A549 (cell line): ENCODE measurements around the gene ADAMTS16. TPM values are rescaled to one million over a fixed set of nuclear protein-coding genes. Genes with fewer than 3 reads are reported as not detected.

Experiments
- ATAC-seq, 2 experiments: fragments of 200-7000 bp in 1 of 2; fragments of >200 bp in 1 of 2; cut with Nextera tagmentation in 1 of 2; cut with Tn5 transposase in 1 of 2; 3 replicates each; pipeline versions ENCODE4 v1.8.0 to v1.9.1; 2018 to 2020; ENCODE audit warnings: mild to moderate bottlenecking in 1 of 2, moderate library complexity in 1 of 2
- CTCF ChIA-PET: fragments of 300-600 bp; sonication (Branson Sonifier 250); formaldehyde crosslinking; extraction: SDS; loops from one replicate; lab custom pipeline; 2021; ENCODE audit warnings: antibody characterized with exemption, inconsistent platforms; lab: Yijun Ruan, JAX
- POLR2A ChIA-PET: fragments of 350-600 bp; formaldehyde crosslinking; extraction: SDS; loops from one replicate; lab custom pipeline; 2021; ENCODE audit warnings: antibody characterized with exemption, inconsistent platforms; lab: Yijun Ruan, JAX
- DNase-seq, 2 experiments: peaks; one replicate each; pipeline versions ENCODE4 v3.0.0 to v3.0.0-alpha.2; 2011 to 2016; ENCODE audit warnings: low read depth in 1 of 2, low spot score in 1 of 2
- FAIRE-seq: peaks from 2 replicates; lab custom pipeline; 2011; peaks lifted over from hg19 to GRCh38; lab: Jason Lieb, UNC
- H3K27ac ChIP-seq, 2 experiments: fragments of >200 bp; sonication (Bioruptor Twin); formaldehyde crosslinking; 3 replicates each; pipeline ENCODE4 v1.5.1; 2016 to 2017
- H3K4me1 ChIP-seq: fragments of >200 bp; sonication (Bioruptor Twin); formaldehyde crosslinking; 3 replicates; pipeline ENCODE4 v1.6.1; 2016
- H3K4me2 ChIP-seq: fragments of >200 bp; sonication (Bioruptor Twin); formaldehyde crosslinking; 3 replicates; pipeline ENCODE4 v1.6.1; 2016
- H3K4me3 ChIP-seq: fragments of >200 bp; sonication (Bioruptor Twin); formaldehyde crosslinking; 3 replicates; pipeline ENCODE4 v1.5.1; 2016
- H3K9me3 ChIP-seq: fragments of >200 bp; sonication (Bioruptor Twin); formaldehyde crosslinking; 3 replicates; pipeline ENCODE4 v1.6.1; 2016
- ATOH8 ChIP-seq: fragments of 250-450 bp; sonication (Bioruptor Pico); IDR thresholded peaks from 2 replicates; pipeline ENCODE4 v1.5.0; 2020; ENCODE audit warnings: low read depth, mild to moderate bottlenecking, moderate library complexity
- BHLHE40 ChIP-seq: IDR thresholded peaks from 2 replicates; pipeline ENCODE4 v1.6.1; 2012; ENCODE audit warnings: low read depth, low read length, inconsistent platforms
- CTCF ChIP-seq: fragments of >200 bp; sonication (Bioruptor Twin); formaldehyde crosslinking; IDR thresholded peaks from 3 replicates; pipeline ENCODE4 v1.5.1; 2016
- FOSB ChIP-seq: fragments of 250-450 bp; sonication (Bioruptor Pico); IDR thresholded peaks from 2 replicates; pipeline ENCODE4 v1.5.0; 2020; ENCODE audit warnings: mild to moderate bottlenecking, moderate library complexity
- HDAC2 ChIP-seq: fragments of 200-600 bp; sonication (generic); IDR thresholded peaks from 2 replicates; pipeline ENCODE4 v1.6.1; 2016
- HOXB5 ChIP-seq: fragments of 250-450 bp; sonication (Bioruptor Pico); IDR thresholded peaks from 2 replicates; pipeline ENCODE4 v1.5.0; 2020; ENCODE audit warnings: mild to moderate bottlenecking, moderate library complexity
- JUNB ChIP-seq: fragments of >200 bp; sonication (Bioruptor Twin); formaldehyde crosslinking; IDR thresholded peaks from 2 replicates; pipeline ENCODE4 v1.6.1; 2016
- MAFK ChIP-seq: fragments of 450-650 bp; IDR thresholded peaks from 2 replicates; pipeline ENCODE4 v1.6.1; 2014; ENCODE audit not compliant: partially characterized antibody
- MAX ChIP-seq: IDR thresholded peaks from 2 replicates; pipeline ENCODE4 v1.6.1; 2012
- MAZ ChIP-seq: fragments of 150-350 bp; IDR thresholded peaks from 2 replicates; pipeline ENCODE4 v1.6.1; 2014; ENCODE audit warnings: antibody characterized with exemption, low read depth, low read length, borderline replicate concordance
- NPAS2 ChIP-seq: fragments of 250-450 bp; sonication (Bioruptor Pico); IDR thresholded peaks from 2 replicates; pipeline ENCODE4 v1.8.0; 2022; ENCODE audit warnings: mild to moderate bottlenecking, moderate library complexity, borderline replicate concordance
- POLR2A ChIP-seq: IDR thresholded peaks from 2 replicates; pipeline ENCODE4 v1.6.1; 2012; ENCODE audit warnings: mild to moderate bottlenecking, low read length
- RCOR1 ChIP-seq: fragments of 150-350 bp; IDR thresholded peaks from 2 replicates; pipeline ENCODE4 v1.6.1; 2014; ENCODE audit warnings: antibody characterized with exemption, low read length, low read depth
- SREBF2 ChIP-seq: fragments of 450-650 bp; IDR thresholded peaks from 2 replicates; pipeline ENCODE4 v1.6.1; 2014; ENCODE audit warnings: mild to moderate bottlenecking, moderate library complexity
- TFCP2L1 ChIP-seq: fragments of 250-450 bp; sonication (Bioruptor Pico); IDR thresholded peaks from 2 replicates; pipeline ENCODE4 v1.5.0; 2021; ENCODE audit warnings: mild to moderate bottlenecking
- ZC3H11A ChIP-seq: fragments of 450-650 bp; IDR thresholded peaks from 2 replicates; pipeline ENCODE4 v1.6.1; 2014; ENCODE audit warnings: antibody characterized with exemption, mild to moderate bottlenecking
- ZFP36 ChIP-seq: fragments of 450-650 bp; IDR thresholded peaks from 2 replicates; pipeline ENCODE4 v1.6.1; 2014; ENCODE audit warnings: borderline replicate concordance; ENCODE audit not compliant: partially characterized antibody
- ZSCAN20 ChIP-seq: fragments of 250-450 bp; sonication (Bioruptor Pico); IDR thresholded peaks from 2 replicates; pipeline ENCODE4 v1.8.0; 2022; ENCODE audit warnings: mild to moderate bottlenecking, moderate library complexity
- WGBS: methylation state at CpG from one replicate; pipeline ENCODE4 v1.1.6; 2017; ENCODE audit errors: missing lambda C conversion rate; 5-methylcytosine and 5-hydroxymethylcytosine counted together
- polyA plus RNA-seq, 4 experiments: library from polyadenylated mRNA; depleted of rRNA in 3 of 4; stranded (reverse); fragments of >200 nt; fragmentation: RNase III in 1 of 4; extraction: RNeasy Plus Mini Kit Qiagen cat#74134 plus additional on column Dnase treatment in 1 of 4; gene quantifications; 2 replicates in 3 of 4; 3 replicates in 1 of 4; pipeline ENCODE4 v1.2.3, GENCODE V29; 2011 to 2017
- TF ChIP-seq, protein P1 (sequence below): IDR thresholded peaks from 2 replicates; pipeline ENCODE4 v1.6.1; 2012; ENCODE audit warnings: low read depth, borderline replicate concordance
- TF ChIP-seq, protein P2 (sequence below): IDR thresholded peaks from 2 replicates; pipeline ENCODE4 v1.6.1; 2012
- TF ChIP-seq, protein P3 (sequence below): fragments of 450-650 bp; IDR thresholded peaks from 2 replicates; pipeline ENCODE4 v1.6.1; 2014; ENCODE audit warnings: antibody characterized with exemption

The ADAMTS16 gene
- polyA plus RNA-seq, 2 of the 4 experiments (the other 2 are of a cell fraction) = 0.71 to 1.0 TPM

DNA sequence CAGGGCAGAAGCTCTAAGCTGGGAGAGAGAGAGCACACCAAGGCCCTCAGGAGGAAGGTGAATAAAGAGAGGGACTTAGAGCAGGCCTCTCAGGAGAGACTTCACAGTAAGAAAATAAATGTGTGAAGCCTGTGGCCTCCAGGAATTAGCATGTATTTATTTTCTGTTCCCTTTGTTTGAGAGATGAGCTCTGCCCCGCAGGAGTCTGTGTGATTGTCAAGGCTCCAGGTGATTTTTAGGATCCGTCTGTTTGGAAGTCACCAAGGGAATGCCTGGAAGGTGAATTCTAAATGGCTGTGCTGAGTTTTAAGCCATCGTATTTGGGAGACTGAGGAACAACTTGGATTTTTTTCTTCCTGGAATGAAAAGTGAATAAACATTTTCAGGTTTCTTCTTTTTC, 174.0 kb downstream of the ADAMTS16 start:
- TF ChIP-seq, protein P1, sequence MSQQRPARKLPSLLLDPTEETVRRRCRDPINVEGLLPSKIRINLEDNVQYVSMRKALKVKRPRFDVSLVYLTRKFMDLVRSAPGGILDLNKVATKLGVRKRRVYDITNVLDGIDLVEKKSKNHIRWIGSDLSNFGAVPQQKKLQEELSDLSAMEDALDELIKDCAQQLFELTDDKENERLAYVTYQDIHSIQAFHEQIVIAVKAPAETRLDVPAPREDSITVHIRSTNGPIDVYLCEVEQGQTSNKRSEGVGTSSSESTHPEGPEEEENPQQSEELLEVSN = no peak
- TF ChIP-seq HOXB5 (CRISPR knock-in tag) = no peak
- no peak for TF ChIP-seq MAZ
- TF ChIP-seq SREBF2 = no peak
- no peak for TF ChIP-seq ATOH8 (CRISPR knock-in tag)
- no peak for TF ChIP-seq MAX
- TF ChIP-seq MAFK = no peak
- TF ChIP-seq NPAS2 (CRISPR knock-in tag) = no peak
- TF ChIP-seq ZSCAN20 = no peak
- TF ChIP-seq JUNB = no peak
- TF ChIP-seq, protein P2, sequence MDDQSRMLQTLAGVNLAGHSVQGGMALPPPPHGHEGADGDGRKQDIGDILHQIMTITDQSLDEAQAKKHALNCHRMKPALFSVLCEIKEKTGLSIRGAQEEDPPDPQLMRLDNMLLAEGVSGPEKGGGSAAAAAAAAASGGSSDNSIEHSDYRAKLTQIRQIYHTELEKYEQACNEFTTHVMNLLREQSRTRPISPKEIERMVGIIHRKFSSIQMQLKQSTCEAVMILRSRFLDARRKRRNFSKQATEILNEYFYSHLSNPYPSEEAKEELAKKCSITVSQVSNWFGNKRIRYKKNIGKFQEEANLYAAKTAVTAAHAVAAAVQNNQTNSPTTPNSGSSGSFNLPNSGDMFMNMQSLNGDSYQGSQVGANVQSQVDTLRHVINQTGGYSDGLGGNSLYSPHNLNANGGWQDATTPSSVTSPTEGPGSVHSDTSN = no peak
- no peak overlapping the region for H3K4me3 ChIP-seq
- POLR2A ChIA-PET = no interaction called here
- FAIRE-seq (no peak), ATAC-seq (no peak), DNase-seq (no peak)
- no peaks in the 10 kb centered on the region for H3K4me1 ChIP-seq
- no peaks in the 10 kb centered on the region for H3K9me3 ChIP-seq
- no peak overlapping the region for H3K27ac ChIP-seq
- 69% methylated on average over 3 of the region's 3 CpGs for WGBS
- no peak overlapping the region for H3K4me2 ChIP-seq
- CTCF ChIA-PET = interaction anchor here (1.9 kb wide), 1 partner anchor 21 kb away, joined by 4 read pairs; no protein-coding TSS in a partner anchor

- TF ChIP-seq POLR2A (no peak), ZC3H11A (no peak), HDAC2 (no peak), MAZ (no peak), CTCF (no peak), ZFP36 (no peak), TFCP2L1 (CRISPR knock-in tag) (no peak), RCOR1 (no peak), MAX (no peak), BHLHE40 (no peak), FOSB (no peak)
- TF ChIP-seq, protein P3, sequence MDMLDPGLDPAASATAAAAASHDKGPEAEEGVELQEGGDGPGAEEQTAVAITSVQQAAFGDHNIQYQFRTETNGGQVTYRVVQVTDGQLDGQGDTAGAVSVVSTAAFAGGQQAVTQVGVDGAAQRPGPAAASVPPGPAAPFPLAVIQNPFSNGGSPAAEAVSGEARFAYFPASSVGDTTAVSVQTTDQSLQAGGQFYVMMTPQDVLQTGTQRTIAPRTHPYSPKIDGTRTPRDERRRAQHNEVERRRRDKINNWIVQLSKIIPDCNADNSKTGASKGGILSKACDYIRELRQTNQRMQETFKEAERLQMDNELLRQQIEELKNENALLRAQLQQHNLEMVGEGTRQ = no peak
- TF ChIP-seq, protein P2 = no peak
- TF ChIP-seq, all 56 proteins: peak for 0
- CTCF ChIA-PET = interaction anchor here (1.9 kb wide), 1 partner anchor 20 kb away, joined by 4 read pairs; no protein-coding TSS in a partner anchor
Observed at GRCh38 chr5:5314626-5315025, 174.5 kb downstream of the ADAMTS16 start.

More at GRCh38 chr5:5314626-5315025, 174.5 kb downstream of the ADAMTS16 start:
- ATAC-seq (no peak), FAIRE-seq (no peak), DNase-seq (no peak)
- no peak overlapping the region for H3K27ac ChIP-seq
- H3K4me1 ChIP-seq = no peaks in the 10 kb centered on the region
- WGBS = 58% methylated on average over 6 of the region's 6 CpGs
- POLR2A ChIA-PET = no interaction called here
- no peaks in the 10 kb centered on the region for H3K9me3 ChIP-seq
- H3K4me2 ChIP-seq = no peak overlapping the region
- no peak overlapping the region for H3K4me3 ChIP-seq
